GM19035 (cell line): ENCODE data around the gene CCR6.
A peak's percentile ranks its signal among the peaks of the same experiment; 100 is the strongest.

Experiments
- ATAC-seq: cut with Tn5 transposase; IDR thresholded peaks from one replicate; pipeline ENCODE4 v1.9.1; 2021; ENCODE audit not compliant: unreplicated experiment

Gene CCR6

GRCh38 chr6:167140589-167141474 is 17.9 kb downstream of the CCR6 start:
- peak; percentile 46 for ATAC-seq

GRCh38 chr6:167141667-167142432 is 19.0 kb downstream of the CCR6 start:
- peak; percentile 69 for ATAC-seq

- no peak for ATAC-seq
Observed at GRCh38 chr6:167142433-167142761, 19.5 kb downstream of the CCR6 start.

GRCh38 chr6:167143041-167143440 is 20.1 kb downstream of the CCR6 start:
- no peak for ATAC-seq

- ATAC-seq = no peak
Observed at GRCh38 chr6:167145461-167145860, 22.6 kb downstream of the CCR6 start.

- no peak for ATAC-seq
Observed at GRCh38 chr6:167146135-167146534, 23.2 kb downstream of the CCR6 start.

GRCh38 chr6:167146977-167147376 is 24.1 kb downstream of the CCR6 start:
- ATAC-seq = no peak

- no peak for ATAC-seq
Observed at GRCh38 chr6:167148021-167148420, 25.1 kb downstream of the CCR6 start.

- no peak for ATAC-seq
Observed at GRCh38 chr6:167148997-167149396, 26.1 kb downstream of the CCR6 start.

GRCh38 chr6:167150941-167151549 is 28.1 kb downstream of the CCR6 start:
- ATAC-seq = peak; percentile 61

- no peak for ATAC-seq
Observed at GRCh38 chr6:167151648-167152047, 28.8 kb downstream of the CCR6 start.

- ATAC-seq = peak; percentile 55
Observed at GRCh38 chr6:167152862-167153261, 30.0 kb downstream of the CCR6 start.

- ATAC-seq = peak; percentile 50
Observed at GRCh38 chr6:167153521-167153959, 30.6 kb downstream of the CCR6 start.

- no peak for ATAC-seq
Observed at GRCh38 chr6:167154291-167154690, 31.4 kb downstream of the CCR6 start.

- ATAC-seq = no peak
Observed at GRCh38 chr6:167154895-167155294, 32.0 kb downstream of the CCR6 start.

- no peak for ATAC-seq
Observed at GRCh38 chr6:167157414-167157813, 34.5 kb downstream of the CCR6 start.

GRCh38 chr6:167157863-167158262 is 35.0 kb downstream of the CCR6 start, which contains the start of gene GPR31:
TSS of gene GPR31 (minus strand) at chr6:167157980. CDS start at chr6:167157831, 149 bp downstream.
- no peak for ATAC-seq

- ATAC-seq = no peak
Observed at GRCh38 chr6:167161851-167162467, 39.1 kb downstream of the CCR6 start.

- ATAC-seq = no peak
Observed at GRCh38 chr6:167162591-167162990, 39.7 kb downstream of the CCR6 start.

GRCh38 chr6:167163476-167164011 is 40.6 kb downstream of the CCR6 start:
- ATAC-seq = no peak

GRCh38 chr6:167164261-167164660 is 41.4 kb downstream of the CCR6 start:
- no peak for ATAC-seq
